T-cell (primary cell): Measurements from ENCODE around the gene JSRP1. TPM values are rescaled to one million over a fixed set of nuclear protein-coding genes. Genes with fewer than 3 reads are reported as not detected.
A peak's percentile ranks its signal among the peaks of the same experiment; 100 is the strongest.

Source experiments
- ATAC-seq, 4 experiments: fragments of 200-7000 bp in 3 of 4; fragments of 150-1000 bp in 1 of 4; cut with Tn5 transposase; replicated peaks in 1 of 4; 1 replicate in 3 of 4; 2 replicates in 1 of 4; pipeline ENCODE4 v1.10.0; 2021; ENCODE audit warnings: moderate library complexity in 3 of 4, mild to moderate bottlenecking in 2 of 4, moderate number of reproducible peaks in 1 of 4
- CTCF ChIA-PET, 2 donors: fragments of 300-600 bp; sonication (Branson Sonifier 250); formaldehyde crosslinking; loops; one replicate each; lab custom pipeline; 2022; ENCODE audit warnings: antibody characterized with exemption in 2 of 2; lab: Charles Lee
- POLR2A ChIA-PET, 2 donors: fragments of 300-600 bp; sonication (Branson Sonifier 250); formaldehyde crosslinking; loops; one replicate each; lab custom pipeline; 2022; ENCODE audit warnings: antibody characterized with exemption in 2 of 2; lab: Charles Lee
- DNase-seq, 35 experiments: peaks; one replicate each; pipeline versions ENCODE4 v3.0.0 to v3.0.0-alpha.2; 2013 to 2023
- H3K27ac ChIP-seq: one replicate; pipeline ENCODE4 v1.5.1; 2013; ENCODE audit warnings: low read length
- H3K27me3 ChIP-seq, 2 experiments: replicated peaks in 1 of 2; 1 replicate in 1 of 2; 2 replicates in 1 of 2; pipeline versions ENCODE4 v1.6.1 to v1.7.0; 2013; ENCODE audit warnings: low read length in 1 of 2, mixed read lengths in 1 of 2; ENCODE audit not compliant: control insufficient read depth in 2 of 2, insufficient read depth in 2 of 2; ENCODE audit errors: extremely low read depth in 1 of 2
- H3K36me3 ChIP-seq, 2 donors: 1 replicate in 1 of 2; 2 replicates in 1 of 2; pipeline versions ENCODE4 v1.6.1 to v1.7.0; 2013; ENCODE audit warnings: low read length in 1 of 2; ENCODE audit not compliant: control insufficient read depth in 2 of 2, insufficient read depth in 1 of 2; ENCODE audit errors: extremely low read depth in 1 of 2
- H3K4me1 ChIP-seq, 2 experiments: 1 replicate in 1 of 2; 2 replicates in 1 of 2; pipeline versions ENCODE4 v1.6.1 to v1.7.0; 2013; ENCODE audit warnings: low read length in 2 of 2, mixed read lengths in 1 of 2; ENCODE audit not compliant: insufficient read depth in 2 of 2, control insufficient read depth in 1 of 2; ENCODE audit errors: extremely low read depth in 1 of 2
- H3K4me3 ChIP-seq, 2 donors: 1 replicate in 1 of 2; 2 replicates in 1 of 2; pipeline versions ENCODE4 v1.5.1 to v1.7.0; 2013; ENCODE audit warnings: mild to moderate bottlenecking in 2 of 2, low read length in 1 of 2, moderate library complexity in 1 of 2; ENCODE audit not compliant: control insufficient read depth in 1 of 2; ENCODE audit errors: extremely low read depth in 1 of 2
- H3K9me3 ChIP-seq: 2 replicates; pipeline ENCODE4 v1.7.0; 2013
- H3K27ac Mint-ChIP-seq, 2 donors: one replicate each; pipeline ENCODE4 v1.8.0; 2020 to 2021; ENCODE audit warnings: mild to moderate bottlenecking in 2 of 2, mixed read lengths in 2 of 2
- H3K27me3 Mint-ChIP-seq, 2 donors: one replicate each; pipeline ENCODE4 v1.8.0; 2021 to 2022; ENCODE audit warnings: mixed read lengths in 2 of 2
- H3K36me3 Mint-ChIP-seq: one replicate; pipeline ENCODE4 v1.8.0; 2021; ENCODE audit warnings: mixed read lengths
- H3K4me1 Mint-ChIP-seq, 3 donors: one replicate each; pipeline ENCODE4 v1.8.0; 2020 to 2022; ENCODE audit warnings: mixed read lengths in 3 of 3, mild to moderate bottlenecking in 1 of 3
- H3K4me3 Mint-ChIP-seq, 3 donors: one replicate each; pipeline ENCODE4 v1.8.0; 2020 to 2022; ENCODE audit warnings: mild to moderate bottlenecking in 3 of 3, mixed read lengths in 3 of 3, moderate library complexity in 3 of 3
- H3K9me3 Mint-ChIP-seq, 3 donors: one replicate each; pipeline ENCODE4 v1.8.0; 2020 to 2022; ENCODE audit warnings: mixed read lengths in 3 of 3
- WGBS: methylation state at CpG from one replicate; pipeline ENCODE4 v1.1.5; 2013; ENCODE audit warnings: missing lambda C conversion rate; ENCODE audit not compliant: insufficient coverage; 5-methylcytosine and 5-hydroxymethylcytosine counted together
- total RNA-seq, 35 experiments: library from RNA in 6 of 35; stranded (reverse) in 6 of 35; fragments of 120-200 nt in 1 of 35; gene quantifications; one replicate each; pipeline versions ENCODE4 v1.2.1 to v1.2.4 and lab custom pipeline; 2013 to 2026

Gene JSRP1
- total RNA-seq, 5 donors from 2014 or later (not counting 1 experiment from before 2014, with no cell fraction given) = 0.42 to 1.5 (median 1.0) TPM; not detected in 1

DNA sequence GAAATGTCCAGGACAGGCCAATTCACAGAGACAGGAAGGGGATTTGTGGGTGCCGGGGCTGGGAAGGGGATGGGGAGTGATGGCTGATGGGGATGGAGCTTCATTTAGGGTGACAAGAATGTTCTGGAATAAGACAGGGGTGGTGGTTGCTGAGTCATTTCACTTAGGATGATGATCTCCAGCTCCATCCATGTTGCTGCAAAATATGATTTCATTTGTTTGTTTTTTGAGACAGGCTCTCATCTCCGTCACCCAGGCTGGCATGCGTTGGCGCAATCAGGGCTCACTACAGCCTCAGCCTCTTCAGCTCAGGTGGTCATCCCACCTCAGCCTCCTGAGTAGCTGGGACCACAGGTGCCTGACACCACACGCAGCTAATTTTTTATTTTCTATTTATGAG, 3.1 kb upstream of the JSRP1 start:
- Histone ChIP-seq H3K27me3 (peaks cover 0 to 5% of the 10 kb centered on the region in 2 experiments), H3K9me3 (no peaks in the 10 kb centered on the region), H3K4me1 (peaks cover 4 to 55% of the 10 kb centered on the region in 2 experiments), H3K36me3 (no peaks in the 10 kb centered on the region), H3K27ac (peak overlapping the region; percentile 9), H3K4me3 (no peak overlapping the region)
- ChIA-PET CTCF (interaction anchor here (0.6 to 0.7 kb wide), 3 partner anchors 14 to 198 kb away, joined by 4 to 9 read pairs (median 4); partner anchors contain the start of gene LMNB2 (in 1 of the 2)), POLR2A (interaction anchor here (0.6 to 0.7 kb wide), 3 partner anchors 28 to 402 kb away, joined by 3 to 4 read pairs (median 3); no protein-coding TSS in a partner anchor)
- DNase-seq = no peak
- Mint-ChIP-seq H3K27ac (peak overlapping the region; percentile 88 to 98), H3K36me3 (no peaks in the 10 kb centered on the region), H3K4me1 (peaks cover 29 to 37% (median 32%) of the 10 kb centered on the region in 3 donors), H3K27me3 (no peaks in the 10 kb centered on the region), H3K9me3 (no peaks in the 10 kb centered on the region), H3K4me3 (peak overlapping the region in 1 of 3 donors; percentile 28)
- ATAC-seq = no peak
- WGBS = 98% methylated on average over 5 of the region's 5 CpGs

DNA sequence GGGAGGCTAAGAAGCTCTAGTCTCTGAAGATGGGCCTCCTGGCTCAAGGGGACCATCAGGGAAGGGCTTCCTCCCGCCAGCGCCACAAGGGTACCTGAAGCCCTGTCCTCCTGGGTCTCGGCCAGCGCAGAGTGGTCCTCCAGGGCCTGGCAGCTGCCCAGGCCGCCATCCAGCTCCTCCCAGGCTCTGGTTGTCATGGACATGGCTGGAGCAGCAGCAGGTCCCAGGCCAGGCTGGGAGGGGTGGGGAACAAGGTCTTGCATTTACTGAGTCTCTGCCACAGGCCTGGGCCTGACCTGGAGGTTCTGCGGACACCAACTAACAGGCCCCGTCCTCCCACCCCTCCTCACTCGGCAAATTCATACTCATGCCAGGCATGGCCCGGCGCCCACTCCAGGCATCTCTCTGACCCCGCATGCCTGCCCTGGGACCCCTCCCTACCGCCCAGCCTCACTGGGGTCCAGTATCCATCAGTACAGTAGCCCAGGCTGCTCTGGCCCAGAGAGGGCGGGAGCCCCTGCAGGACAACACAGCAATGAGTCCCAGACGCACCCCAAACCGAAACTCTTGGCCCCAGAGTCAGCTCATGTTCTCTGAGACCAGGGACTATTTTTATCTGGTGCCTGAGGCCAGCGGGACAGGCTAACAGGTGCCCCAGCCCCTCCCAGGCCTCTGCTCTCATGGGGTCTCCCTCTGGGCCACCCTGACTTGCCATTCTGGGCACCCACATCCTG, 938 bp downstream of the JSRP1 start:
- CTCF ChIA-PET = no interaction called here
- H3K27ac Mint-ChIP-seq = no peak overlapping the region

DNA sequence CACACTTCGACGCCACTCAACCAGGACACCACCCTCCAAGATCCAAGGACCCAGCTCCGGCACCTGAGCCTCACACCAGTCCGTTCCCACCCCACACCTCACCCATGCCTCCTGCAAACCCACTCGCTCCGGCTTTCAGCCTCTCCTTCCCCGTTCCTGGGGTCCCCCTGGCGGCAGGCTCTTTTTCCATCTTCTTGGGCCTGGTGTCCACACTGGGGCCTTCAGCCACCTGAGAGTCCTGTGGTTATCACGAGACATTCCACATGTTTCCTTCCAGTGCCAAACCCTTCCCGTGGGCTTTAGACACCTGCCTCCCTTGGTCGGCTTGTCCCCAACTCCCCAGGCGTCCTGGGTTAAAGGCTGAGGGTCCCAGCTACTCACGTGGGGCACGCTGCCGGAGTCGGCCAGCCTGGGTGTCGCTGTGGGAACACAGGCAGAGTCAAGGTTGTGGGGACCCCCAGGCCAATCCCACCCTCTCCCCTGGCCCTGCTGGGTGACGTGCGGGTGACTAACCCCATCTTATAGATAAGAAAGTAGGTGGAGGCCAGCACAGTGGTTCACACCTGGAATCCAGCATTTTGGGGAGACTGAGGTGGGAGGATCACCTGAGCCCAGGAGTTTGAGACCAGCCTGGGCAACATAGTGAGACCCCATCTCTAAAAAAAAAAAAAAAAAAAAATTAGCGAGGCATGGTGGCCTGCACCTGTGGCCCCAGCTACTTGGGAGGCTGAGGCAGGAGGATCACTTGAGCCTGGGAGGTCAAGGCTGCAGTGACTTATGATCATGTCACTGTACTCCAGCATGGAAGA, 1.9 kb downstream of the JSRP1 start:
- ChIA-PET POLR2A (no interaction called here), CTCF (no interaction called here)
- ATAC-seq (no peak), DNase-seq (no peak)
- Histone ChIP-seq H3K4me1 (peaks cover 9 to 75% of the 10 kb centered on the region in 2 experiments), H3K4me3 (no peak overlapping the region), H3K27ac (no peak overlapping the region), H3K36me3 (no peaks in the 10 kb centered on the region), H3K9me3 (no peaks in the 10 kb centered on the region), H3K27me3 (peaks cover 0 to 45% of the 10 kb centered on the region in 2 experiments)
- H3K27ac Mint-ChIP-seq = peak overlapping the region in 1 of 2 donors; percentile 68
- peak overlapping the region; percentile 41 to 81 (median 54) for H3K4me3 Mint-ChIP-seq
- H3K27me3 Mint-ChIP-seq = peaks cover 0 to 16% of the 10 kb centered on the region in 2 donors
- H3K9me3 Mint-ChIP-seq = no peaks in the 10 kb centered on the region
- H3K36me3 Mint-ChIP-seq = no peaks in the 10 kb centered on the region
- 90% methylated on average over 12 of the region's 20 CpGs for WGBS
- H3K4me1 Mint-ChIP-seq = peaks cover 22 to 44% (median 27%) of the 10 kb centered on the region in 3 donors

More for the DNA sequence above, 938 bp downstream of the JSRP1 start:
- no peak overlapping the region for H3K4me3 ChIP-seq
- H3K36me3 Mint-ChIP-seq = no peaks in the 10 kb centered on the region
- no peak overlapping the region for H3K27ac ChIP-seq
- H3K27me3 ChIP-seq = peaks cover 0 to 35% of the 10 kb centered on the region in 2 experiments
- peaks cover 9 to 77% of the 10 kb centered on the region in 2 experiments for H3K4me1 ChIP-seq
- 97% methylated on average over 15 of the region's 16 CpGs for WGBS
- POLR2A ChIA-PET = no interaction called here
- ATAC-seq (no peak), DNase-seq (no peak)
- H3K9me3 ChIP-seq = no peaks in the 10 kb centered on the region
- no peaks in the 10 kb centered on the region for H3K36me3 ChIP-seq
- peaks cover 0 to 12% of the 10 kb centered on the region in 2 donors for H3K27me3 Mint-ChIP-seq
- peaks cover 30 to 51% (median 34%) of the 10 kb centered on the region in 3 donors for H3K4me1 Mint-ChIP-seq
- no peaks in the 10 kb centered on the region for H3K9me3 Mint-ChIP-seq
- H3K4me3 Mint-ChIP-seq = no peak overlapping the region

DNA sequence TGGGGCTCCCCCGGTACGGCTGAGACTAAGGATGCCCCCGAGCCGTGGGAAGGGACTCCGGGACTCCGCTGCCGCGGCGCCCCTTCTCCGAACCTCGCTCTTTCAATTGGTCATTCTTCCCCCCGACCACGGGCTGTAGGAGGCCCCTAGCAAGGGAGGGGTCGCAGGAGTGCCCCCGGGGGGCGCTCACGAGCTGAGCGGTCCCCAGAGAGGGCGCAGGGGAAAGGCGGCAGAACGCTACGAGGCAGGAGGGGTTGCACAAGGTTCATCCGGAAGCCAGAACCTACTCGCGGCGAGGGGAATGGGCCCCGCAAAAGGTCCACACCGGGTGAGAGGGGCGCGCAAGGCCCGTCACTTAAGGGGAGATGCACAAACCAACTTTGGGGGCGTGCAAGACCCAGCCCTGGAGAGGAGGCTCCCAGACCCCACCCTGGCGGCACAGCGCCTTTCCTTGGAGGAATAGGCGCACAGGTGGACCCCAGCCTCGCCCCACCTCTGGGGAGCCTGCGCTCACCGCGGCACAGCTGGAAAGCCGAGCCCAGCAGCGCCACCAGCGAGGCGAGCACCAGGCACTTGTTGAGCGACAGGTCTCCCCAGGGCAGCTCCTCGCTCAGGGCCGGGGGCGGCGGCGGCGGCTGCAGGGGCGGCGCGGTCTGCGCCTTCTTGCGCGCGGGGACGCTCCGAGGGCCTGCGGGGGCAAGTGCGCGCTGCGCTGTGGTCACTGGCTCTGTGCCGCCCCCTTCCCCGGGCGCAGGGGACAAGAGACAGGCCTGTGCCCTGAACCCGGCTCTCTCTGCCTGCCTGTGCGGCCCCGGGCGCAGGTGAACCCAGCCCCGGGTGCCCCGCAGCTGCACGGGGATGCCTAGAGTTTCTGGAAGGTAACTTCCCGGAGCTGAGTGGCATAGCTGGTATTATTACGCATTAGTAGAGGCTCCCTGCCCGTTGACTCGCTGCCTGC, 2.8 kb downstream of the JSRP1 start:
- peak overlapping the region in 1 of 2 donors; percentile 68 for H3K27ac Mint-ChIP-seq
- no peak overlapping the region for H3K27ac ChIP-seq
- peak overlapping the region; percentile 71 to 81 (median 73) for H3K4me3 Mint-ChIP-seq
- H3K4me1 Mint-ChIP-seq = peaks cover 18 to 38% (median 22%) of the 10 kb centered on the region in 3 donors
- H3K4me1 ChIP-seq = peaks cover 6 to 68% of the 10 kb centered on the region in 2 experiments
- POLR2A ChIA-PET = no interaction called here
- H3K36me3 Mint-ChIP-seq = no peaks in the 10 kb centered on the region
- DNase-seq (peak in 27 of 35 experiments; percentile 25 to 71 (median 51)), ATAC-seq (peak; percentile 56 to 66 (median 59))
- no peaks in the 10 kb centered on the region for H3K9me3 Mint-ChIP-seq
- no peaks in the 10 kb centered on the region for H3K36me3 ChIP-seq
- H3K27me3 Mint-ChIP-seq = peaks cover 0 to 16% of the 10 kb centered on the region in 2 donors
- peak overlapping the region; percentile 52 to 67 for H3K4me3 ChIP-seq
- H3K9me3 ChIP-seq = no peaks in the 10 kb centered on the region
- CTCF ChIA-PET = no interaction called here
- 8% methylated on average over 69 of the region's 77 CpGs for WGBS
- peaks cover 0 to 50% of the 10 kb centered on the region in 2 experiments for H3K27me3 ChIP-seq

DNA sequence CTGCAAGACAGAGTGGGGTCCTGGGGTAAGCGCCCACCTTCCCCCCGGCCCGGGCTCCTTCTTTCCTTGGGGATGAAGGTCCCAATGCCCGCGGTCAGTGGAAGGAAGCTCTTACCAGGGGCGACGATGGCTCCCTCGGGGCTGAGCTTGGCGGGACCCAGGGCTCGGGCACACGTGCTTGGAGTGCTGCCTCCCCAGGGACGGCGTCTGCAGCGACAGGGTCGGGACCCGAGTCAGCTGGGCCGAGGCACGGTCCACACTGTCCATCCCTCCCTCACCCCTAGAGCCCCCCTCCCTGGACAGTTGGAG, 3.5 kb downstream of the JSRP1 start:
- CTCF ChIA-PET = interaction anchor here in 1 of 2 donors (0.6 kb wide), 1 partner anchor 1735 kb away, joined by 10 read pairs; no protein-coding TSS in a partner anchor
- WGBS = 7% methylated on average over 14 of the region's 18 CpGs
- H3K4me1 ChIP-seq = peaks cover 5 to 63% of the 10 kb centered on the region in 2 experiments

More for the DNA sequence above, 3.5 kb downstream of the JSRP1 start:
- DNase-seq (no peak), ATAC-seq (peak in 2 of 4 experiments; percentile 3 to 5)
- Mint-ChIP-seq H3K4me3 (peak overlapping the region; percentile 71 to 81 (median 73)), H3K27ac (no peak overlapping the region), H3K36me3 (no peaks in the 10 kb centered on the region), H3K4me1 (peaks cover 11 to 32% (median 15%) of the 10 kb centered on the region in 3 donors), H3K27me3 (peaks cover 0 to 16% of the 10 kb centered on the region in 2 donors), H3K9me3 (no peaks in the 10 kb centered on the region)
- POLR2A ChIA-PET = interaction anchor here in 1 of 2 donors (0.5 kb wide), 1 partner anchor 8 kb away, joined by 4 read pairs; no protein-coding TSS in a partner anchor
- Histone ChIP-seq H3K36me3 (peaks cover 0 to 5% of the 10 kb centered on the region in 2 donors), H3K27ac (no peak overlapping the region), H3K4me3 (peak overlapping the region; percentile 52 to 67), H3K27me3 (peaks cover 0 to 50% of the 10 kb centered on the region in 2 experiments), H3K9me3 (no peaks in the 10 kb centered on the region)
